Endodermal cell (in vitro differentiated cells): Measurements from ENCODE around the gene IL16. TPM values are rescaled to one million over a fixed set of nuclear protein-coding genes. Genes with fewer than 3 reads are reported as not detected.

ENCODE experiments used
- DNase-seq: peaks from one replicate; pipeline ENCODE4 v3.0.0-alpha.2; 2017
- H3K27ac ChIP-seq: 2 replicates; pipeline ENCODE4 v1.5.1; 2013; ENCODE audit warnings: mild to moderate bottlenecking, low read depth, low read length, moderate library complexity
- H3K27me3 ChIP-seq: 2 replicates; pipeline ENCODE4 v1.6.1; 2013; ENCODE audit warnings: mild to moderate bottlenecking, low read length, moderate library complexity; ENCODE audit not compliant: insufficient read depth, control insufficient read depth, poor library complexity, severe bottlenecking
- H3K36me3 ChIP-seq: 2 replicates; pipeline ENCODE4 v1.7.0; 2013; ENCODE audit warnings: mild to moderate bottlenecking, low read length, moderate library complexity; ENCODE audit not compliant: control insufficient read depth, insufficient read depth
- H3K4me1 ChIP-seq: one replicate; pipeline ENCODE4 v1.7.0; 2013; ENCODE audit warnings: low read length; ENCODE audit not compliant: control insufficient read depth, insufficient read depth
- H3K4me3 ChIP-seq: 2 replicates; pipeline ENCODE4 v1.5.1; 2013; ENCODE audit warnings: mild to moderate bottlenecking, low read length, moderate library complexity
- H3K9ac ChIP-seq: 2 replicates; pipeline ENCODE4 v1.6.1; 2013; ENCODE audit warnings: mild to moderate bottlenecking, low read length, moderate library complexity; ENCODE audit not compliant: poor library complexity, severe bottlenecking; ENCODE audit errors: extremely low read depth
- H3K9me3 ChIP-seq: 2 replicates; pipeline ENCODE4 v1.6.1; 2013; ENCODE audit warnings: mild to moderate bottlenecking, low read length, moderate library complexity; ENCODE audit not compliant: control insufficient read depth
- H3K27ac Mint-ChIP-seq: 2 replicates; pipeline ENCODE4 v1.8.0; 2020; ENCODE audit warnings: mixed read lengths
- H3K27me3 Mint-ChIP-seq: 2 replicates; pipeline ENCODE4 v1.8.0; 2021; ENCODE audit warnings: mild to moderate bottlenecking, mixed read lengths; ENCODE audit not compliant: insufficient read depth
- H3K36me3 Mint-ChIP-seq: 2 replicates; pipeline ENCODE4 v1.8.0; 2020; ENCODE audit warnings: low read depth, mixed read lengths
- H3K4me1 Mint-ChIP-seq: 2 replicates; pipeline ENCODE4 v1.8.0; 2020; ENCODE audit warnings: mixed read lengths
- H3K4me3 Mint-ChIP-seq: 2 replicates; pipeline ENCODE4 v1.8.0; 2020; ENCODE audit warnings: mild to moderate bottlenecking, moderate library complexity, mixed read lengths
- H3K9me3 Mint-ChIP-seq: 2 replicates; pipeline ENCODE4 v1.8.0; 2020; ENCODE audit warnings: mild to moderate bottlenecking, mixed read lengths
- WGBS, 2 experiments: methylation state at CpG; one replicate each; pipeline versions ENCODE4 v1.1.5 to v1.1.7; 2013; ENCODE audit warnings: missing lambda C conversion rate in 2 of 2, mixed read lengths in 1 of 2; ENCODE audit not compliant: insufficient coverage in 1 of 2, insufficient read length in 1 of 2; 5-methylcytosine and 5-hydroxymethylcytosine counted together
- total RNA-seq, 2 donors: library from RNA; stranded (reverse); fragmentation: NEBNext Ultra II Directional in 1 of 2; extraction: Animal tissue kit (Norgen Biotek cat#: 25700) in 1 of 2; gene quantifications; 2 replicates in 1 of 2; 3 replicates in 1 of 2; pipeline ENCODE4 v1.2.1, GENCODE V29; 2021
- TF ChIP-seq, protein P1 (sequence below): fragments of 200-600 bp; sonication (generic); conservative IDR thresholded peaks from 2 replicates; pipeline ENCODE4 v1.5.0; 2021; ENCODE audit warnings: antibody characterized with exemption, mild to moderate bottlenecking

The IL16 gene
- total RNA-seq, 2 donors from 2014 or later, result 0.13 to 0.24 TPM

DNA sequence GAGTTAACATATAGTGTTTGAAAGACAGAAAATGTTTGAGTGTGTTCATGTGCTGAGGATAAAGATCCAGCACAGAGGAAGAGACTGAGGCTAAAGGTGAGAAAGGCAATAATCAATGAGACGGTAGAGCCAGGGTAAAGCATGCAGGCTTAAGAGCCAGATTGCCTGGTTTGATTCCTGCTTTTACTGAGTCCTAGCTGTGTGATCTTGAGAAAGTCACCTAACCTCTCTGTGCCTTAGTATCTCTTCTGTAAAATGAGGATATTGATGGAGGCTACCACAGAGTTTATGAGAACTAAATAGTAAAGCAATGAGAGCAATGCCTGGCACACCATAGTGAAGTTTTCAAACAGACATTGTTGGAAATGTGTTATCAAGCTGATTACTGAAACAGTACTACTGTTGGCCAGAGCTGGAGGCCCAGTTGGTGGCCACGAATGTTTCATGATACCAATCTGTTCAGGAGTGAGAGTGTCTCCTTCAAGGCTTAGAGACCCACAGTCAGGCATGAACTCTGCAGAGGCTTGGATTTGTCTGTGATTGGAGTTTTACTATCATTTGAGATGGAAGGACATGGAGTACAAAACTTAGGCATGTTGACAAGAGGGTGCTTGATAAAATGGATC lies 26.8 kb downstream of the IL16 start:
- H3K36me3 ChIP-seq, result no peaks in the 10 kb centered on the region
- H3K4me3 ChIP-seq, result no peak overlapping the region
- no peaks in the 10 kb centered on the region for H3K36me3 Mint-ChIP-seq
- H3K4me1 Mint-ChIP-seq, result peaks cover 3% of the 10 kb centered on the region
- H3K9me3 Mint-ChIP-seq, result no peaks in the 10 kb centered on the region
- WGBS, 2 experiments, result 85 to 94% methylated on average over 2 of the region's 2 CpGs
- TF ChIP-seq, protein P1, sequence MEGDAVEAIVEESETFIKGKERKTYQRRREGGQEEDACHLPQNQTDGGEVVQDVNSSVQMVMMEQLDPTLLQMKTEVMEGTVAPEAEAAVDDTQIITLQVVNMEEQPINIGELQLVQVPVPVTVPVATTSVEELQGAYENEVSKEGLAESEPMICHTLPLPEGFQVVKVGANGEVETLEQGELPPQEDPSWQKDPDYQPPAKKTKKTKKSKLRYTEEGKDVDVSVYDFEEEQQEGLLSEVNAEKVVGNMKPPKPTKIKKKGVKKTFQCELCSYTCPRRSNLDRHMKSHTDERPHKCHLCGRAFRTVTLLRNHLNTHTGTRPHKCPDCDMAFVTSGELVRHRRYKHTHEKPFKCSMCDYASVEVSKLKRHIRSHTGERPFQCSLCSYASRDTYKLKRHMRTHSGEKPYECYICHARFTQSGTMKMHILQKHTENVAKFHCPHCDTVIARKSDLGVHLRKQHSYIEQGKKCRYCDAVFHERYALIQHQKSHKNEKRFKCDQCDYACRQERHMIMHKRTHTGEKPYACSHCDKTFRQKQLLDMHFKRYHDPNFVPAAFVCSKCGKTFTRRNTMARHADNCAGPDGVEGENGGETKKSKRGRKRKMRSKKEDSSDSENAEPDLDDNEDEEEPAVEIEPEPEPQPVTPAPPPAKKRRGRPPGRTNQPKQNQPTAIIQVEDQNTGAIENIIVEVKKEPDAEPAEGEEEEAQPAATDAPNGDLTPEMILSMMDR, result no peak
- no peak overlapping the region for H3K27ac ChIP-seq
- no peak overlapping the region for H3K27ac Mint-ChIP-seq
- no peak overlapping the region for H3K9ac ChIP-seq
- H3K4me1 ChIP-seq, result no peaks in the 10 kb centered on the region
- H3K4me3 Mint-ChIP-seq, result no peak overlapping the region
- peaks cover 7% of the 10 kb centered on the region for H3K27me3 Mint-ChIP-seq
- no peaks in the 10 kb centered on the region for H3K27me3 ChIP-seq
- DNase-seq, result no peak
- no peaks in the 10 kb centered on the region for H3K9me3 ChIP-seq

DNA sequence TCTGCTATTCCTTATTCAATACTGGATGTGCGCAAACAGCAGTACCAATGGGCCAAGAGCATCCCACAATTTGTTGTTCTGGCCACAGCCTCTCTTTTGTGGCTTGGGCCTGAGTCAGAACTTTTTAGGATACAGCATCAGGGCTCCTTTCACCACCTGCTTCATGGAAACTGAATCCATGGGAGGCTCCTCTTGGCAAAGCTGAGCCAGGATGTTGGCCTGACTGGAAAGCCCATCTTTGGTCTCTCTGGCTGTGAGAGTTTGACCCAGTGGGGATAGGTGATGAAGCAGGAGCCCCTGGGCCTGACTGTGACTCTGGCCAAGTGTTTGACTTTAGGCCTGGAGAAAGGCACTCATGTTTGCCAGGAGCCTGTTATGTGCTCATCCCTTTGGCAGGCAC lies 27.6 kb downstream of the IL16 start:
- Mint-ChIP-seq H3K9me3 (no peaks in the 10 kb centered on the region), H3K27me3 (peaks cover 7% of the 10 kb centered on the region), H3K27ac (no peak overlapping the region), H3K4me1 (no peaks in the 10 kb centered on the region), H3K36me3 (no peaks in the 10 kb centered on the region), H3K4me3 (no peak overlapping the region)
- no peaks in the 10 kb centered on the region for H3K9me3 ChIP-seq
- 20 to 29% methylated on average over 1 of the region's 1 CpG for WGBS, 2 experiments
- DNase-seq, result no peak
- no peak overlapping the region for H3K4me3 ChIP-seq
- TF ChIP-seq, protein P1, result no peak
- H3K27ac ChIP-seq, result no peak overlapping the region
- no peaks in the 10 kb centered on the region for H3K27me3 ChIP-seq
- no peaks in the 10 kb centered on the region for H3K4me1 ChIP-seq
- no peaks in the 10 kb centered on the region for H3K36me3 ChIP-seq
- H3K9ac ChIP-seq, result no peak overlapping the region

- DNase-seq, result no peak
- Mint-ChIP-seq H3K4me3 (no peak overlapping the region), H3K36me3 (no peaks in the 10 kb centered on the region), H3K27me3 (peaks cover 7% of the 10 kb centered on the region), H3K27ac (no peak overlapping the region), H3K9me3 (no peaks in the 10 kb centered on the region), H3K4me1 (peaks cover 4% of the 10 kb centered on the region)
- 90 to 93% methylated on average over 10 of the region's 10 CpGs for WGBS, 2 experiments
- Histone ChIP-seq H3K9ac (no peak overlapping the region), H3K4me3 (no peak overlapping the region), H3K27me3 (no peaks in the 10 kb centered on the region), H3K9me3 (no peaks in the 10 kb centered on the region), H3K36me3 (no peaks in the 10 kb centered on the region), H3K27ac (no peak overlapping the region), H3K4me1 (no peaks in the 10 kb centered on the region)
- TF ChIP-seq, protein P1, result no peak
Observed at GRCh38 chr15:81225161-81225671, 28.5 kb downstream of the IL16 start.
